Left ventricle myocardium inferior (tissue), 1 donor: ENCODE data around the gene IARS2. TPM values are rescaled to one million over a fixed set of nuclear protein-coding genes. Genes with fewer than 3 reads are reported as not detected.

Source experiments
- DNase-seq: peaks from one replicate; pipeline ENCODE4 v3.0.0-alpha.2; 2020
- H3K27ac ChIP-seq: fragments of 200-600 bp; replicated peaks from 2 replicates; pipeline ENCODE4 v1.8.0; 2021
- H3K27me3 ChIP-seq: fragments of 200-600 bp; 2 replicates; pipeline ENCODE4 v1.8.0; 2021; ENCODE audit warnings: low read depth
- H3K36me3 ChIP-seq: fragments of 200-600 bp; 2 replicates; pipeline ENCODE4 v1.8.0; 2021
- H3K4me1 ChIP-seq: fragments of 200-600 bp; 2 replicates; pipeline ENCODE4 v1.8.0; 2021
- H3K4me3 ChIP-seq: fragments of 200-600 bp; 2 replicates; pipeline ENCODE4 v1.8.0; 2021; ENCODE audit warnings: mild to moderate bottlenecking, moderate library complexity
- H3K9me3 ChIP-seq: fragments of 200-600 bp; replicated peaks from 2 replicates; pipeline ENCODE4 v1.8.0; 2021
- CTCF ChIP-seq: fragments of 200-600 bp; IDR thresholded peaks from 2 replicates; pipeline ENCODE4 v1.8.0; 2021; ENCODE audit warnings: antibody characterized with exemption, mild to moderate bottlenecking, borderline replicate concordance
- intact Hi-C: fragments of 100-400 bp; cut with micrococcal nuclease; formaldehyde crosslinking; loops from one replicate; pipeline ENCODE4 v1.11.0; 2022
- total RNA-seq: library from RNA; stranded (reverse); fragmentation: NEBNext Ultra II Directional; extraction: Animal tissue kit (Norgen Biotek cat#: 25700); gene quantifications from one replicate; pipeline ENCODE4 v1.2.1, GENCODE V29; 2021
- donor health status: DM: no; HTN: yes; CAD: no; lungs with severe emphysema.

The IARS2 gene
- total RNA-seq, 1 donor from 2014 or later = 77.5 TPM

- no peak overlapping the region for H3K27ac ChIP-seq
- DNase-seq = no peak
- no peaks in the 10 kb centered on the region for H3K27me3 ChIP-seq
- intact Hi-C loops = no loop called here
- no peak for TF ChIP-seq CTCF
- H3K4me1 ChIP-seq = no peaks in the 10 kb centered on the region
- H3K36me3 ChIP-seq = peaks cover 42% of the 10 kb centered on the region
- H3K9me3 ChIP-seq = no peaks in the 10 kb centered on the region
- no peak overlapping the region for H3K4me3 ChIP-seq
Measured at GRCh38 chr1:220056374-220056773, 37.6 kb upstream of the IARS2 start.

GRCh38 chr1:220060876-220061275 lies 33.1 kb upstream of the IARS2 start:
- Histone ChIP-seq H3K27me3 (no peaks in the 10 kb centered on the region), H3K36me3 (peaks cover 75% of the 10 kb centered on the region), H3K27ac (no peak overlapping the region), H3K9me3 (no peaks in the 10 kb centered on the region), H3K4me1 (no peaks in the 10 kb centered on the region), H3K4me3 (no peak overlapping the region)
- intact Hi-C loops = no loop called here
- TF ChIP-seq CTCF = no peak
- no peak for DNase-seq

- Histone ChIP-seq H3K36me3 (peaks cover 82% of the 10 kb centered on the region), H3K27ac (no peak overlapping the region), H3K4me3 (no peak overlapping the region), H3K4me1 (no peaks in the 10 kb centered on the region), H3K27me3 (no peaks in the 10 kb centered on the region), H3K9me3 (no peaks in the 10 kb centered on the region)
- intact Hi-C loops = no loop called here
- no peak for TF ChIP-seq CTCF
- no peak for DNase-seq
Measured at GRCh38 chr1:220062629-220063028, 31.3 kb upstream of the IARS2 start.

GRCh38 chr1:220067269-220068204 lies 26.4 kb upstream of the IARS2 start:
- Histone ChIP-seq H3K27ac (no peak overlapping the region), H3K4me3 (no peak overlapping the region), H3K9me3 (no peaks in the 10 kb centered on the region), H3K27me3 (no peaks in the 10 kb centered on the region), H3K36me3 (peaks cover 76% of the 10 kb centered on the region), H3K4me1 (no peaks in the 10 kb centered on the region)
- no peak for DNase-seq
- TF ChIP-seq CTCF = no peak
- intact Hi-C loops = no loop called here

- no peaks in the 10 kb centered on the region for H3K27me3 ChIP-seq
- H3K4me1 ChIP-seq = no peaks in the 10 kb centered on the region
- no peak for DNase-seq
- TF ChIP-seq CTCF = no peak
- intact Hi-C loops = no loop called here
- no peak overlapping the region for H3K27ac ChIP-seq
- peaks cover 37% of the 10 kb centered on the region for H3K36me3 ChIP-seq
- H3K4me3 ChIP-seq = no peak overlapping the region
- H3K9me3 ChIP-seq = no peaks in the 10 kb centered on the region
Measured at GRCh38 chr1:220076861-220077762, 16.8 kb upstream of the IARS2 start.
